ENCODE data around the gene SP2. TPM values are rescaled to one million over a fixed set of nuclear protein-coding genes. Genes with fewer than 3 reads are reported as not detected.

The SP2 gene
- total RNA-seq, 1 experiment from 2014 or later, result 22.2 TPM

DNA sequence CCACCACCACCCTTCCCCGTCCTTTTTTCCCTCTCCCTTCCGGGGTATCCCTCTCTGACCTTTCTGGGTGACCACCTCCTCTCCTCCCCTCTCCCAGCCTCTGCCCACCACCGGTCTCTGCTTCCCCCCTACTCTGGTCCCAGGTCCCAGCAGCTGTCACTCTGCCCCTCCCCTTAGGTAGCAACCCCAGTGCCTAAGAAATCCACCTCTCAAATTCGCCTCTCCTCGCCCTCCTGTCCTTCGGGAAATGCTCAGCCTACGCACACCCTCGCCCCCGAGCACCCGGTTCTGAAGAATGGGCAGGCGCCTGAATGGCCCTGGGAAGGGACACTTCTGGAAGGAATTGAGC is 44.3 kb upstream of the SP2 start:
- no peak for TF ChIP-seq EZH2phosphoT487 (IDR thresholded peaks at IDR 0.05; ENCODE audit: borderline replicate concordance)
- no peak for TF ChIP-seq SP1 (IDR thresholded peaks at IDR 0.05; ENCODE audit: low read depth)
- TF ChIP-seq, protein P1, sequence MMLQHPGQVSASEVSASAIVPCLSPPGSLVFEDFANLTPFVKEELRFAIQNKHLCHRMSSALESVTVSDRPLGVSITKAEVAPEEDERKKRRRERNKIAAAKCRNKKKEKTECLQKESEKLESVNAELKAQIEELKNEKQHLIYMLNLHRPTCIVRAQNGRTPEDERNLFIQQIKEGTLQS (IDR thresholded peaks at IDR 0.05), result no peak
- TF ChIP-seq SRF (IDR thresholded peaks at IDR 0.05; ENCODE audit: low read depth), result no peak
- TF ChIP-seq CTCF (IDR thresholded peaks at IDR 0.05 in 2 of 3, conservative IDR thresholded peaks at IDR 0.05 in 1 of 3; ENCODE audit: borderline replicate concordance in 1 of 3, insufficient read depth in 1 of 3, low read depth in 2 of 3, low read length in 2 of 3), result no peak
- TF ChIP-seq MAX (IDR thresholded peaks at IDR 0.05), result no peak
- TF ChIP-seq JUND (IDR thresholded peaks at IDR 0.05), result no peak
- no peaks in the 10 kb centered on the region for H3K9me3 ChIP-seq (ENCODE audit: control insufficient read depth in 1 of 2, insufficient read depth in 1 of 2, low read depth in 1 of 2, low read length in 2 of 2)
- no peaks in the 10 kb centered on the region for H4K20me1 ChIP-seq (ENCODE audit: insufficient read depth)
- BruUV-seq (replicated peaks), result no TSS peak
- no peaks in the 10 kb centered on the region for H3K9me2 ChIP-seq (ENCODE audit: insufficient read depth)
- ChIA-PET RAD21 (ENCODE audit: low non-redundant PET in 1 of 2, low total read pairs in 2 of 2, uncharacterized antibody in 2 of 2, unreplicated experiment in 2 of 2) (interaction anchor here in 1 of 2 experiments (1.3 kb wide), 1 partner anchor 38 kb away, joined by 5 read pairs; no protein-coding TSS in a partner anchor), CTCF (interaction anchor here (1.3 to 12.6 kb wide), 4 partner anchors 9 to 95 kb away, joined by 5 to 393 read pairs (median 12); partner anchors contain the start of genes SCRN2 and SP2), POLR2A (interaction anchor here (1.0 to 3.2 kb wide), 4 partner anchors 11 to 44 kb away, joined by 3 to 15 read pairs (median 7); partner anchors contain the start of genes LRRC46, MRPL10, SCRN2 and SP2)
- H3K4me1 ChIP-seq (ENCODE audit: control insufficient read depth in 1 of 2, insufficient read depth in 2 of 2, low read length in 2 of 2), result peaks cover 13 to 30% of the 10 kb centered on the region in 2 experiments
- H2AFZ ChIP-seq (ENCODE audit: low read depth, low read length, poor library complexity, severe bottlenecking), result no peak overlapping the region
- H3K4me2 ChIP-seq (ENCODE audit: low read length), result peak overlapping the region; percentile 86
- peaks cover 13% of the 10 kb centered on the region; the same call in 1 of the 2 replicates for H3K27me3 ChIP-seq (ENCODE audit: insufficient read depth, low read length)
- intact Hi-C loops (cut with micrococcal nuclease), result no loop called here
- no peak overlapping the region for H3K27ac ChIP-seq (ENCODE audit: low read depth, low read length)
- ATAC-seq (no peak), DNase-seq (ENCODE audit: low read depth, low spot score) (no peak)
- H3K79me2 ChIP-seq (ENCODE audit: insufficient read depth, low read length), result peaks cover 23% of the 10 kb centered on the region; the same call in 1 of the 2 replicates
- no peak overlapping the region for H3K9ac ChIP-seq (ENCODE audit: low read length)
- no peaks in the 10 kb centered on the region; a peak in 1 of 4 replicates for H3K36me3 ChIP-seq (ENCODE audit: control insufficient read depth in 1 of 2, insufficient read depth in 2 of 2, low read length in 2 of 2)
- no peak overlapping the region for H3K4me3 ChIP-seq (replicated peaks in 1 of 2; ENCODE audit: low read depth in 1 of 2, low read length in 2 of 2)
